Neural cell (in vitro differentiated cells): Measurements from ENCODE around the gene EMP3. TPM values are rescaled to one million over a fixed set of nuclear protein-coding genes. Genes with fewer than 3 reads are reported as not detected.
A peak's percentile ranks its signal among the peaks of the same experiment; 100 is the strongest.

Experiments used
- H2AFZ ChIP-seq: fragments of 200-600, 300-800 bp; sonication (generic), shearing (Covaris generic); 2 replicates; pipeline ENCODE4 v1.6.0; 2014; ENCODE audit warnings: low read depth, mild to moderate bottlenecking, antibody characterized with exemption, low read length, moderate library complexity
- H3F3A ChIP-seq: fragments of 200-600 bp; shearing (Covaris generic); 2 replicates; pipeline ENCODE4 v1.6.1; 2016; ENCODE audit warnings: mild to moderate bottlenecking, moderate library complexity, mixed read lengths, antibody characterized with exemption, low read length; ENCODE audit not compliant: insufficient read depth, poor library complexity, severe bottlenecking
- H3K27ac ChIP-seq: fragments of 200-600, 300-800 bp; sonication (generic), shearing (Covaris generic); 2 replicates; pipeline ENCODE4 v1.5.1; 2014; ENCODE audit warnings: mild to moderate bottlenecking, low read length, moderate library complexity
- H3K27me3 ChIP-seq: fragments of 300-800, 200-600 bp; sonication (generic), shearing (Covaris generic); 2 replicates; pipeline ENCODE4 v1.6.0; 2014; ENCODE audit warnings: mild to moderate bottlenecking, low read depth, low read length, moderate library complexity; ENCODE audit not compliant: insufficient read depth
- H3K36me3 ChIP-seq: fragments of 300-800, 200-600 bp; sonication (generic), shearing (Covaris generic); 2 replicates; pipeline ENCODE4 v1.5.1; 2014; ENCODE audit warnings: mild to moderate bottlenecking, antibody characterized with exemption, low read length, moderate library complexity; ENCODE audit not compliant: insufficient read depth
- H3K4me2 ChIP-seq: fragments of 300-800, 200-600 bp; sonication (generic), shearing (Covaris generic); 2 replicates; pipeline ENCODE4 v1.6.0; 2014; ENCODE audit warnings: mild to moderate bottlenecking, low read length
- H3K4me3 ChIP-seq: fragments of 300-800, 200-600 bp; sonication (generic), shearing (Covaris generic); 2 replicates; pipeline ENCODE4 v1.5.1; 2014; ENCODE audit warnings: mild to moderate bottlenecking, low read length, moderate library complexity
- H3K79me2 ChIP-seq: fragments of 200-600 bp; shearing (Covaris generic); replicated peaks from 2 replicates; pipeline ENCODE4 v1.6.0; 2014; ENCODE audit warnings: mild to moderate bottlenecking, low read length, moderate library complexity; ENCODE audit not compliant: insufficient read depth
- H3K9ac ChIP-seq: fragments of 300-800, 200-600 bp; sonication (generic), shearing (Covaris generic); 2 replicates; pipeline ENCODE4 v1.6.1; 2016; ENCODE audit warnings: mild to moderate bottlenecking, low read length, mixed read lengths
- H3K9me2 ChIP-seq: fragments of 200-600 bp; shearing (Covaris generic); 2 replicates; pipeline ENCODE4 v1.6.1; 2016; ENCODE audit warnings: mild to moderate bottlenecking, low read length, mixed read lengths; ENCODE audit not compliant: insufficient read depth
- H3K9me3 ChIP-seq: fragments of 200-600, 300-800 bp; sonication (generic), shearing (Covaris generic); 2 replicates; pipeline ENCODE4 v1.6.1; 2016; ENCODE audit warnings: mild to moderate bottlenecking, mixed run types, low read length, moderate library complexity, mixed read lengths
- H4K20me1 ChIP-seq: fragments of 200-600 bp; shearing (Covaris generic); 2 replicates; pipeline ENCODE4 v1.6.1; 2016; ENCODE audit warnings: mild to moderate bottlenecking, mixed run types; ENCODE audit not compliant: insufficient read depth
- CTCF ChIP-seq: fragments of 450-650 bp; IDR thresholded peaks from 2 replicates; pipeline ENCODE4 v1.5.1; 2014; ENCODE audit warnings: antibody characterized with exemption, mild to moderate bottlenecking, moderate library complexity; ENCODE audit not compliant: poor library complexity, severe bottlenecking
- EP300 ChIP-seq: fragments of 450-650 bp; conservative IDR thresholded peaks from 2 replicates; pipeline ENCODE4 v1.6.1; 2014; ENCODE audit warnings: antibody characterized with exemption, mild to moderate bottlenecking, moderate library complexity; ENCODE audit not compliant: poor library complexity, severe bottlenecking
- EZH2 ChIP-seq: fragments of 200-600, 300-800 bp; shearing (Covaris generic), sonication (generic); IDR thresholded peaks from 2 replicates; pipeline ENCODE4 v1.6.1; 2014; ENCODE audit warnings: antibody characterized with exemption, low read length, borderline replicate concordance, mild to moderate bottlenecking; ENCODE audit not compliant: insufficient read depth, poor library complexity, severe bottlenecking
- MXI1 ChIP-seq: fragments of 450-650 bp; conservative IDR thresholded peaks from 2 replicates; pipeline ENCODE4 v1.6.1; 2014; ENCODE audit warnings: antibody characterized with exemption, mild to moderate bottlenecking; ENCODE audit not compliant: poor library complexity, severe bottlenecking
- POLR2AphosphoS5 ChIP-seq: IDR thresholded peaks from 2 replicates; pipeline ENCODE4 v1.6.1; 2012
- REST ChIP-seq: IDR thresholded peaks from 2 replicates; pipeline ENCODE4 v1.6.1; 2012; ENCODE audit warnings: borderline replicate concordance
- SMC3 ChIP-seq: fragments of 450-650 bp; conservative IDR thresholded peaks from 2 replicates; pipeline ENCODE4 v1.6.1; 2014; ENCODE audit warnings: antibody characterized with exemption, mild to moderate bottlenecking, moderate library complexity; ENCODE audit not compliant: poor library complexity
- TAF1 ChIP-seq: IDR thresholded peaks from 2 replicates; pipeline ENCODE4 v1.6.1; 2012; ENCODE audit warnings: low read depth
- polyA plus RNA-seq: library from polyadenylated mRNA; depleted of rRNA; stranded (reverse); fragments of >200 nt; gene quantifications from 2 replicates; pipeline ENCODE4 v1.2.3, GENCODE V29; 2014

The EMP3 gene
- polyA plus RNA-seq, 1 donor from 2014 or later: not detected

GRCh38 chr19:48318286-48318987 is 6.9 kb upstream of the EMP3 start:
- Histone ChIP-seq H3K27me3 (no peaks in the 10 kb centered on the region), H3K9me2 (no peaks in the 10 kb centered on the region), H3K4me3 (no peak overlapping the region), H2AFZ (no peak overlapping the region), H4K20me1 (no peaks in the 10 kb centered on the region), H3K4me2 (no peak overlapping the region), H3K79me2 (no peaks in the 10 kb centered on the region), H3K9me3 (no peaks in the 10 kb centered on the region), H3K9ac (no peak overlapping the region), H3K36me3 (no peaks in the 10 kb centered on the region), H3K27ac (no peak overlapping the region), H3F3A (no peaks in the 10 kb centered on the region)
- TF ChIP-seq MXI1 (no peak), EP300 (no peak), SMC3 (no peak), REST (no peak), TAF1 (no peak), POLR2AphosphoS5 (no peak), EZH2 (no peak)

GRCh38 chr19:48319647-48320541 is 5.5 kb upstream of the EMP3 start:
- H4K20me1 ChIP-seq: no peaks in the 10 kb centered on the region
- no peak overlapping the region for H3K4me2 ChIP-seq
- no peak overlapping the region for H2AFZ ChIP-seq
- H3K27ac ChIP-seq: no peak overlapping the region
- H3K9ac ChIP-seq: no peak overlapping the region
- H3K9me3 ChIP-seq: no peaks in the 10 kb centered on the region
- H3K79me2 ChIP-seq: no peaks in the 10 kb centered on the region
- no peaks in the 10 kb centered on the region for H3F3A ChIP-seq
- H3K36me3 ChIP-seq: no peaks in the 10 kb centered on the region
- H3K27me3 ChIP-seq: no peaks in the 10 kb centered on the region
- no peak for TF ChIP-seq MXI1
- TF ChIP-seq CTCF: peak; percentile 11
- H3K4me3 ChIP-seq: no peak overlapping the region
- H3K9me2 ChIP-seq: no peaks in the 10 kb centered on the region
